GM18517 (cell line): ENCODE measurements around the gene MICU1.
"Not testable (repeated sequence)": the region's sequence is repeated elsewhere in the genome, so short reads cannot be mapped to it uniquely, and the experiment has no call there.

Experiments used
- ATAC-seq: cut with Tn5 transposase; IDR thresholded peaks from one replicate; pipeline ENCODE4 v1.9.1; 2021; ENCODE audit warnings: mild to moderate bottlenecking, moderate library complexity; ENCODE audit not compliant: unreplicated experiment

Gene MICU1

DNA sequence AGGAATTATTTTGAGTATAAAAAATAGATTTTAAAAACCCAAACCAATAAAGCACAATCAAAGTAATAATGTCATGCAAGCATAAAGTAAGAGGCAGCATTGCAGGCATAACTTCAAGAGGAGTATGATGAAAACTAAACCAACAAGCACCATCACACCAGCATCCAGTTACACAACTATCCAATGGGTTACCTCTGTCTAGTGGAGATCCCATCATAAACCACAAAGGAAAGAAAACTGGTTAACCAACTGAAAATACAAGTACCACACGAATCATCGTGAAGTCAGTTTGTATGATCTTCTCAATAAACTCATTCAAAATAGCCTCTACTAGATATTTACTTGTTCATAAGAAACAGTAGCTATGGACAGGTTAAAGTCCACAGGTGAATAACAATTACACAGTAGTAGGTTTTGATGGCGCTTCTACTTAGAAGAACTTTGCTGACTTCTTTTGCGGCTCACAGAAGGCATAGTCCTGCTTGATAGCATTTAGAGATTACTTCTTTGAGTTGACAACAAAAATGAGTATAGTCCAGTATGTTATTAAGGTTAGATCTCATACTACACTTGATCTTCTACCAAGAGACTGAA lies 116.6 kb downstream of the MICU1 start:
- ATAC-seq = no peak

DNA sequence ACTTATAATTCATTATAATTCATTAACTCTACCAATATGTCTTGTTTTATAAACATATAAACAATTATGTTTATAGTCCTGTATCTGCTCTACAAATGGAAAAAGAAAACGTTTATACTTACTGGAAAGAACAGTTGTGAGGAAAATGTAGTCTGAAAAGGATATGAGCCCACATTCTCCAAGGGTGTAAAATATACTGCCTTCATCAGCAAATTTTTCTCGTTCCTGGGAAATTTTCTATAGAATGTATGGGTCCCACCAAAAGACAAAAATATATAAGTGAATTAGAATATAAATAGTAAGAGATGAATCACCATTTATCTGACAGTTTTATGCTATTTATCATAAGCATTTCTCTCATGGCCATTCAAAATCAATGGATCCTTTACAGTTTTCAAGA lies 117.8 kb downstream of the MICU1 start:
- ATAC-seq = no peak

DNA sequence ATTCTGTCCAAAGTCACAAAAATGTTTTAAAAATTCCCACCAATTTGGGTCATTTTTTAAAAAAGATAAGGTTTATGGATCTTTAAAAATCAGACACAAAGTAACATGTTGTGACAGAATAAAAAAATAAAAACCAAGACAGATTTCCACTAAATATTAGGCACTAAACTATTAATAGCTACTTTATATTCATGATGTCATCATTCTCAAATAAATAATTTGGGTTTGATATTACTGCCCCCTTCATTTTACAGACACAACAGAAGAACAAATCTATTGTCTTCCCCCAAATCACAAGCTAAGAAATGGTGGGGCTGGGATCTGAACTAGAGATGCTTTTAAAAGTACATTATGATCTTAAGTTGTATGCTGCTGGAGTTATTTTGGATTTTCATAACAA lies 119.4 kb downstream of the MICU1 start:
- ATAC-seq = no peak

DNA sequence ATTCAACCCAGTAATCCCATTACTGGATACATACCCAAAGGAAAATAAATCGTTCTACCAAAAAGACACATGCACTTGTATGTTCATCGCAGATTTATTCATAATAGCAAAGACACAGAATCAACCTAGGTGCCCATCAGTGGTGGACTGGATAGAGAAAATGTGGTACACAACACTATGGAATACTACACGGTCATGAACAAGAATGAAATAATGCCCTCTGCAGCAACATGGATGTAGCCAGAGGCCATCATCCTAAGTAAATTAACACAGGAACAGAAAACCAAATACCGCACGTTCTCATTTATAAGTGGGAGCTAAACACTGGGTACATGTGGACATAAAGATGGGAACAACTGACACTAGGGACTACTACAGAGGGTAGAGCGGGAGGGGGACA lies 120.4 kb downstream of the MICU1 start:
- ATAC-seq = no peak

DNA sequence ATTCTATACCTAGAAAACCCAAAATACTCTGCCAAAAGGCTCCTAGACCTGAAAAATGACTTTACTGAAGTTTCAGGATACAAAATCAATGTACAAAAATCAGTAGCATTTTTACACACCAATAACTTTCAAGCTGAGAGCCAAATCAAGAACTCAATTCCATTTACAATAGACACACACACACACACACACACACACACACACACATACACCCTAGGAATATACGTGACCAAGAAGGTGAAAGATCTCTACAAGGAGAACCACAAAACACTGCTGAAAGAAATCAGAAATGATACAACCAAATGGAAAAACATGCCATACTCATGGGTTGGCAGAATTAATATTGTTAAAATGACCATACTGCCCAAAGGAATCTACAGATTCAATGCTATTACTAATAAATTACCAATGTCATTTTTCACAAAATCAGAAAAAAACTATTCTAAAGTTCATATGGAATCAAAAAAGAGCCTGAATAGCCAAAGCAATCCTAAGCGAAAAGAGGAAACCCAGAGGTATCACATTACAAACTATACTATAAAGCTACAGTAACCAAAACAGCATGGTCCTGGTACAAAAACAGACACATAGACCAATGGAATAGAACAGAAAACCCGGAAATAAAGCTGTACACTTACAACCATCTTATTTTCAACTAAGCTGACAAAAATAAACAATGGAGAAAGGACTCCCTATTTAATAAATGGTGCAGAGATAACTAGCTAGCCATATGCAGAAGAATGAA lies 122.0 kb downstream of the MICU1 start:
- ATAC-seq = no peak

DNA sequence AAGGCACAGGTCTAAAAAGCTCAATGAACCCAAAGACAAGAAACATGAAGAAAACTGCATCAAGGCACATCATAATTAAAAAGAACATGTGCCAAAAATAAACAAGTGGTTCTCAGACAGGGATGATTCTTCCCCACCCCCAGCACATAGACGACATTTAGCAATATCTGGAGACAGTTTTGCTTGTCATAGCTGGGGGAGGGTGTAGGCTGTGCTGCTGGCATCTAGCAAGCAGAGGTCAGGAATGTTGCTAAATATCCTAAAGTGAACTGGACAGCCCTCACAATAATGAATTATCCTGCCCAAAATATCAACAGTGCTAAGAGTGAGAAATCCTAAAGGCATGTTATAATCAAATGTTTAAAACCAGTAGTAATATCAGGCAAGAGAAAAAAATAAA lies 122.6 kb downstream of the MICU1 start:
- no peak for ATAC-seq

DNA sequence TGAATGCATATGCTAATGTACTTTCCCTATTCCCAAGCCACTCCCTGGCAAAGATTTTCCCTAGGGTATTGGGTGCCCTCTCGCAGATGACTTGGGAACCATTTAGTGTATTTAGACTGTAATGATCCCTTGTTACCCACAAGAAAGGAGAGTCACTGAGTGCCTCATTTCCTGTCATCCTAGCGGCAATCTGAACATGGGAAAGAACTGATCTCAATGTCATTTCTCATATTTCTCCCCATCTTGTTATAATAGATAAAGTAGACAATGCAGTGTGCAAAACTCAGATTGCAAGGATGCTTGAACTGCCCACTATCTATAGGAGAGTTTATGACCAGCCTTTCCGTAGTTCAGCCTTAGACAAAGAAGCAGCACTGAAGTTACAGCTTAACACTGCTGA lies 123.3 kb downstream of the MICU1 start:
- no peak for ATAC-seq

DNA sequence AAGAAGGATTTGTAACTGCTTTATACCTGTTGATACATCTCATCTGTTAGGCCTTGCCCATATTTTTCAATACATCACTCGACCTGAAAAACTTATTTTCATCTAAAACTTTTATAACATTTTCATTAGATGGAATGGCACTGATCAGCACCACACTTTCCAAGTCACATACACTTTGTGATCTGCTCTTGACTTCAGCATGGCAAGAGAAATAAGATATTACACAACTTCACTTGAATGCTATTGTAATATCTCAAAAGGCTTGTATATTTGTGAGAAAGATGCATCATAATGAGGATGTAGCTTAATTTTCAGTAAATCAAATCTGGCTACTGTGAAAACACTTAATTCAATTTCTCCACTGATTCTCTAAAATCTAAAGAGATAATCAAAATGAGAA lies 126.2 kb downstream of the MICU1 start:
- ATAC-seq = no peak

DNA sequence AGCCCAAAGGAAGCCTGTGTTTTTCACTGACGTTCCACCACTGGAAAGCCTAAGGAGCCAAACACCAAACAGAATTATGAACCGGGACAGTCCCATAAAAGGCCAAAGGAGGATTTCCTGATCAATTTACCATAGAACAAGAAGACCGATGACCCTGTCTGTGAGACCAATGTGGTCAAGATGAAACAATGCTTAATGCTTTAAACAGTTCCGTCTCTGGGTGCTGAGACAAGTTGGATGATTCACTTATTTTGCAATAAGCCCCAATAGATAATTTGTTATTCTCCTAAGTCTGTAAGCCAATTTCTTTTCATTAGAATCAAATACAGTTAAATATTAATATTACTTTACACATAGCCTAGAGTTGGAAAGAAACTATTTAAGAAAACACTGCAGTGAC lies 134.9 kb downstream of the MICU1 start:
- no peak for ATAC-seq

DNA sequence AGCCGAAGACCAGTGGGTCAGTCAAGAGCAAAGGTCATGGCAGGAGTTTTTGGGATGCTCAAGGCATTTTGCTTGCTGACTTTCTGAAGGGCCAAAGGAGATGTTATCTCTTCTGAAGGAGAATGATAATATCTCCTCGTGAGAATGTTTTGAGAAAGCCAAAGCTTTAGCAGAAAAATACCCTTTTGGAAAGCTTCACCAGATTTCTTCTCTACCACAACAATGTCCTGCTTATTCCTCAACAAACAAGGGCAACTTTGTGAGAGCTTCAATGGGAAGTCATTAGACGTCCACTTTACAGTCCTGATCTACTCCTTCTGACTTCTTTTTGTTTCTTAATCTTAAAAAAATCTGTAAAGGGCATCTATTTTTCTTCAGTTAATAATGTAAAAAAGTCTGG lies 138.4 kb downstream of the MICU1 start:
- no peak for ATAC-seq

DNA sequence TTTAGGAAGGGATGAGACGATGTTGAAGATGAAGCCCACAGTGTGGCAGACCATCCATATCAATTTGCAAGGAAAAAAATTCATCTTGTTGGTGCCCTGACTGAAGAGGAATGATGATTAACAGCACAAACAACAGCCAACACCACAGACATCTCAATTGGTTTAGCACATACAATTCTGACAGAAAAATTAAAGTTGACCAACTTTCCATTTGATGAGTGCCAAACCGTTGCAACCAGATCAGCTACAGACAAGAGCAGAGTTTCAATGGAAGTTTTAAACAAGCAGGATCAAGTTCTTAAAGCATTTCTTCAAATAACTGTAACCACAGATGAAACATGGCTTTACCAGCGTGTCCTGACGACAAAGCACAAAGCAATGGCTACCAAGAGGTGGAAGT lies 138.8 kb downstream of the MICU1 start:
- ATAC-seq = no peak

DNA sequence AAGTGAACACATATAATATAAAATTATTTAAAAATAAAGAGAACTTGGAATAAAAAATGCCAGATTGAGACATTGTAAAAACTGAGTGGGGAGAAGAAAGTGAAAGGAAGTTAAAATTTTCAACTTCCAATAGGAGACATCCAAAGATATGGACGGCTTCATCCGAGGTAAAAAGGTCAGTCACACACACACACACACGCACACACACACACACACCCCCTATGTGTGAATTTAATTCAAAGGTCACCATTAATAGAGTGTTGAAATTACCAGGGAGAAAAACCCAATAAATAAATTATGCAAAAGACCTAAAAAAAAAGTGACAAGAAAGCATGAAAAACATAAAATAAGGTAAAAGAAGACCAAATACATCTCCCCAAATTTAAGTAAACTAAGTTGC lies 140.2 kb downstream of the MICU1 start:
- no peak for ATAC-seq

DNA sequence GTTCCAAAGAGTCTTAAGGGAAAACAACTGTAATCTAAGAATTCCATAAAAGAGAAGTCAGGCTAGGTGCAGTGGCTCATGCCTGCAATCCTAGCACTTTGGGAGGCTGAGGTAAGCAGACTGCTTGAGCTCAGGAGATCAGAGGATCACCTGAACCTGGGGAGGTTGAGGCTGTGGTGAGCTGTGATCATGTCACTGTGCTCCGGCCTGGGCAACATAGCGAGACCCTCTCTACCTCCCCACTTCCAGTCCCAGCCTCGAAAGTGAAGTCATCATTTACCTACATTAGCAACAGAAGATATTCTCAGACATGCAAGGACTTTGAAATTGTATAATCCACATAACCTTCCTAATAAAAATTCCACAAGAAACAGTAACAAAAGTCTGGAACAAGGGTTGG lies 141.4 kb downstream of the MICU1 start:
- no peak for ATAC-seq

DNA sequence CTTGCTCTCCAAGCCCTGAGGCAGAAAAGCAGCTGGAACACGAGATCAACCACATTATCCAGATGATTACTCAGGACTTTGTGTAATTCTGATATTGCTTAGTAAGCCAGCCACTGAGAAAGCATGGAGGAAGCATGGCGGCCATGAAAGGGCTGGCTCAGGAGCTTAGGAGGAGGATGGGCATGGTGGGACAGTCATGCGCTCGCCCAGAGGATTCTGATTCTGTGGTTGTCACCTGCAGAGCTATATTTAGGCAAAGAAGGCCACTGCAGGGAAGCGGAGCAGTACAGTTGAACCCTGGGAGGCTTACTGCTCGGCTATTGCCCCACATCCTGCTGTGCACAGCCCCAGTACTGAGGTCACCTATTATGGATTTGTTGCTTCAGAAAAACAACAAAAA lies 142.4 kb downstream of the MICU1 start:
- no peak for ATAC-seq

DNA sequence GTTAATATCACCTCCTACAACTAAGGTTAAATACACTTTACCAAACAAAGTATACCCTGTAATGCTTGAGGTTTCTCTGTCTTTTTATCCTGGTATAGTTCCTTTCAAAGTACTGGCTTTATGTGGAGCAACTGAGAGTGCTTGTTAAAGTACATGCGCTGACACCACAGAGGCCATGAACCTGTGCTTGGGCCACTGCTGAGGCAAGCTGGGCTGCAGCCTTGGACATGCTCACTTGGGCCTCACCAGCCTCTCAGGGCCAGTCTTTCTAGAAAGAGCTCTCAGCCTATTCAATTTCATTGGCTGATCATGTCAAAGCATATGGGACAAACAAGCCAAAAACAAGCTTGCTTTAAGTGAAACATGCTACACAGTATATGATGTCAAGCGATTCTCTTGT lies 145.0 kb downstream of the MICU1 start:
- no peak for ATAC-seq

DNA sequence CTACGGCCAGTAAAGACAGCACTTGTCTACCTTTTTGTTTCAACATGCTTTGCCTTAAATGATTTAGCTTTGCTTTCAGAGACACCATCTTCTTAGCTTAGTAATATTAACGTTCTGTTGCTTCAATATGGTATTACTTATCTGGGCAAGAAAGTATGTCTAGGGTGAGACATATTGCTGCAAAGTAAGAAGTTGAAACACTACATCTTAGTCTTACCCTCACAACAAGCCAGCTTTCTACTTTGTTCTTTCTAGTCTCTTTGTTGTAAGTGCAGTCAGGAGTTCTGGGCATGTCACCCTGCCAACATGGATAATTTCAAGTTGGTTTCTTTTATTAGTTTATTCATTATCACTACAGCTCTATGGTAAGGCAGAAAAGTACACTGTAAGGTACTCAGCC lies 148.4 kb downstream of the MICU1 start:
- no peak for ATAC-seq

DNA sequence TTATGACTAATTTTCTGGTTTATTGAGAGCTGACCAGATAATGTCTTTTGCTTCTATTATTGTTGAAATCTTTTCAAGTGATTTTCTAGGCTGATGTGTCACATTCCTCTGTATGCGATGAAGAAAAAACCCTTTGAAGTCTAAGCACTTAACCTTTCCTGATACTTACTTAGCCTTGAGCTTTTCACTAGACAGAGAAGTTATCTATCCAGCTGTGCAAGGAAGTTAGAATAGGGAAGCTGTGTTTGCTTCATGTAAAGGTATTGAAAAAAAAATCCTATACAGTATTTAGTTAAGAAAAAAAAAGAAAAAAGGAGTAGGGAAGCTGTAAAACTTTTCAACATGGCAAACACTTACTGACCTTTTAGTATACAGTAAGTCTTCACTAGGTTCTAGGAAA lies 153.6 kb downstream of the MICU1 start:
- no peak for ATAC-seq

DNA sequence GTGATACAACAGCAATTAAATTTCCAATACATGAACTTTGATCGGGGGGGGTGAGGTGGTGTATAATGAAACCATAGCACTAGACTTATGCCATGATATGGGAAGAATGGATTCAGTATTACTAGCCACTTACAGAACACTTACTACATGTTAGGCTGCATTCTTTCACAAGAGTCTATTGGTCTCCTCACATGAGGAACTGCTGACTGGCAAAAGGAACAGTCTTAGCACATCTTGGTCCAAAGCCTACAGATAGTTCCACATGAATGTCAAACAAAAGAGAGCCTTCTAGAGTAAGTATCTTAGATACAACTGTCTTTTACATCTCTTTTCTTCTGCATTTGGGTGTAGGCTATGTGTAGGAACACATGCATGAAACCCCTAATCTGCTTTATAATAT lies 155.2 kb downstream of the MICU1 start:
- no peak for ATAC-seq

DNA sequence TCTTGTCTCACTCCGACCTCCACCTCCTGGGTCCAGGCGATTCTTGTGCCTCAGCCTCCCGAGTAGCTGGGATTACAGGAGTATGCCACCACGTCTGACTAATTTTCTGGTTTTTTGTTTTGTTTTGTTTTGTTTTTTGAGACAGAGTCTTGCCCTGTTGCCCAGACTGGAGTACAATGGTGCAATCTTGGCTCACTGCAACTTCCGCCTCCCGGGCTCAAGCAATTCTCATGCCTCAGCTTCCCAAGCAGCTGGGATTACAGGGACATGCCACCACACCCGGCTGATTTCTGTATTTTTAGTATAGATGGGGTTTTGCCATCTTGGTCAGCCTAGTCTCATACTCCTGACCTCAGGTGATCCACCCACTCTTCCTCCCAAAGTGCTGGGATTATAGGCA lies 158.8 kb downstream of the MICU1 start:
- ATAC-seq = not testable (repeated sequence)

DNA sequence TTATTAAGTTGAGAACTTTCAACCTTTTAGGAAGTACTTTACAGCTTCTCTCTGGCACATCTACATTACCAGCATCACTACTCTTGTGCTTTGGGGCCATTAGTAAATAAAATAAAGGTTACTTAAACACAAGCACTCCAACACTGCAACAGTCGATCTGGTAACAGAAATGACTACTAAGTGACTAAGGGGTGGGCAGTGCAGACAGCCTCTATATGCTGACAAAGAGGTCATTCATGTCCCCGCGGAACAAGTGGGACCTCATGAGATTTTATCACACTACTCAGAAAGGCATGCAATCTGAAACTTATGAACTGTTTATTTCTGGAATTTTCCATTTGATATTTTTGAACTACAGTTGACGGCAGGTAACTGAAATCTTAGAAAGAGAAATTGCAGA lies 159.9 kb downstream of the MICU1 start:
- no peak for ATAC-seq

DNA sequence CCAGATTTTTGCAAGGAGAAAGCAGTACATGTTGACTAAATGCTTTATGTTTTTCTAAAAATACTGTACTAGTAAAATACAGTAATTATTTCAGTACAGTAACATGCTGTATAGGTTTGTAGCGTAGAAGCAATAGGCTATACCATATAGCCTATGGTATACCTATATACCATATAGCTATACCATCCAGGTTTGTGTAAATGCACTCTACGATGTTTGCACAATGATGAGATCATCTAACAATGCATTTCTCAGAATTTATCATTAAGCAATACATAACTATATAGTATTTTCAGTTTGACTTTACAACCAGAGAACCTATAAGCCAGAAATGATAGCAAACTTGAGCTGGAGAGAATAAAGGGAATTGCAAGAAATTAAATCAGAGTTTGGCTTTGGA lies 161.4 kb downstream of the MICU1 start:
- ATAC-seq = no peak

DNA sequence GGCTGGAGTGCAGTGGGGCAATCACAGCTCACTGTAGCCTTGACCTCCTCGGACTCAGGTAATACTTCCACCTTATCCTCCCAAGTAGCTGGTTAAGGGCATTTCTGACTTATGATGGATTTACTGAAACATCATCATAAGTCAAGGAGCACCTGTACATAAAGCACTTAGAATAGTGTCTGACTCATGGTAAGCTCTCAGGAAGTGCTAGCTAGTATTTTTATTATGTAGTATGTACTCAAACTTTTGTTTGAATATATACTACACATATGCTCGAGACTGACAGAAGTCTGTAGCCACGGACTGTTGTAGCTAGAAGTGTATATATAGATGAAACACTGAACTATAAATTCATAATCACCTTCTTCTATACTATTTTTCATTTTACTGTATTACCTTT lies 163.6 kb downstream of the MICU1 start:
- no peak for ATAC-seq

DNA sequence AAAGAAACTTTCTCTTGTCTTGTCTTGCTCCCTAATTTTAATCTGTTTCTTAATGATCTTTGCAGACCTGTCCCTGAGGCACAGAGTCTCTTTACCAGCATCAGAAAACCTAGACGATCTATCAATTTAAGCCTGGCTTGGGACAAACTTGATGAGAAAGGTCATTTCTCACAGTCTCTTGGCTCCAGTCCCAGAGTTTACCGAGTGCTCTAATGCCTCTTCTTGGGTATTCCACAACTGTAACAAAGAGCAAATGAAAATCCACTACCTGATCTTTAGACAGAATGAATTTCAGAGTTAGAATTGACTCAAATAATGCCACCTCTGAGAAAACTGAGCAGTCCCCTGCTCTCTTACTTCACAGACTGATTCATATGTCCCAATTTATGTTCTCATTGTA lies 164.8 kb downstream of the MICU1 start:
- ATAC-seq = no peak
